Transverse colon (tissue), 4 donors: ENCODE data around the gene C1orf21. TPM values are rescaled to one million over a fixed set of nuclear protein-coding genes. Genes with fewer than 3 reads are reported as not detected.

Experiments used
- DNase-seq: peaks from one replicate; pipeline ENCODE4 v3.0.0-alpha.2; 2019
- H3K27ac ChIP-seq, 4 donors: fragments of 200-600 bp; sonication (generic); 2 replicates each; pipeline ENCODE4 v1.5.1; 2016 to 2018; ENCODE audit warnings: inconsistent platforms in 4 of 4
- H3K27me3 ChIP-seq: fragments of 200-600 bp; sonication (generic); 2 replicates; pipeline ENCODE4 v1.5.1; 2017; ENCODE audit warnings: inconsistent platforms
- H3K36me3 ChIP-seq, 4 donors: fragments of 200-600 bp; sonication (generic); 2 replicates each; pipeline ENCODE4 v1.5.1; 2017 to 2019; ENCODE audit warnings: inconsistent platforms in 4 of 4
- H3K4me1 ChIP-seq, 4 donors: fragments of 200-600 bp; sonication (generic); 2 replicates each; pipeline ENCODE4 v1.5.1; 2017 to 2020; ENCODE audit warnings: inconsistent platforms in 4 of 4
- H3K4me3 ChIP-seq, 4 donors: fragments of 200-600 bp; sonication (generic); 1 replicate in 1 of 4; 2 replicates in 3 of 4; pipeline versions ENCODE4 v1.5.1 to v1.6.1; 2017 to 2019; ENCODE audit warnings: inconsistent platforms in 4 of 4
- H3K9me3 ChIP-seq, 2 donors: fragments of 200-600 bp; sonication (generic); 2 replicates each; pipeline ENCODE4 v1.5.1; 2017 to 2019; ENCODE audit warnings: inconsistent platforms in 2 of 2
- EP300 ChIP-seq: sonication (generic); formaldehyde crosslinking; IDR thresholded peaks from one replicate; pipeline ENCODE4 v1.6.1; 2017; ENCODE audit warnings: antibody characterized with exemption, low read depth
- POLR2A ChIP-seq: fragments of 450-650 bp; IDR thresholded peaks from one replicate; pipeline ENCODE4 v1.6.1; 2016; ENCODE audit warnings: antibody characterized with exemption, mild to moderate bottlenecking, moderate library complexity
- POLR2AphosphoS5 ChIP-seq, 3 donors: sonication (generic); formaldehyde crosslinking; IDR thresholded peaks; one replicate each; pipeline ENCODE4 v1.6.1; 2016; ENCODE audit warnings: antibody characterized with exemption in 3 of 3
- WGBS, 2 donors: methylation state at CpG; one replicate each; pipeline ENCODE4 v1.1.5; 2018; ENCODE audit warnings: low coverage in 1 of 2; 5-methylcytosine and 5-hydroxymethylcytosine counted together
- in situ Hi-C, 4 donors: fragments of 200-750 bp; cut with MboI; loops; one replicate each; pipeline versions ENCODE4 v1.15.0 to v1.15.1; 2017; ENCODE audit warnings: low sequenced_read_pairs in 3 of 4, low pct_ligation_motif_present in 1 of 4, low pct_unique_long_range_greater_than_20kb in 1 of 4
- intact Hi-C: fragments of 100-400 bp; cut with DNase I; formaldehyde crosslinking; loops from one replicate; pipeline ENCODE4 v1.15.1; 2023; ENCODE audit warnings: low total_unique reads
- total RNA-seq, 4 donors: library from RNA; depleted of rRNA; stranded (reverse); fragments of >200 nt; gene quantifications; one replicate each; pipeline ENCODE4 v1.1.0, GENCODE V29; 2016
- TF ChIP-seq, protein P1 (sequence below), 5 experiments: fragments of 200-600 bp in 3 of 5; fragments of 450-650 bp in 2 of 5; sonication (generic) in 3 of 5; IDR thresholded peaks; 1 replicate in 2 of 5; 2 replicates in 3 of 5; pipeline ENCODE4 v1.5.1; 2016 to 2017; ENCODE audit warnings: antibody characterized with exemption in 5 of 5, inconsistent platforms in 3 of 5, mild to moderate bottlenecking in 2 of 5, moderate library complexity in 1 of 5

C1orf21 gene
- total RNA-seq, 4 donors from 2014 or later: 38.4 to 70.0 (median 62.4) TPM

DNA sequence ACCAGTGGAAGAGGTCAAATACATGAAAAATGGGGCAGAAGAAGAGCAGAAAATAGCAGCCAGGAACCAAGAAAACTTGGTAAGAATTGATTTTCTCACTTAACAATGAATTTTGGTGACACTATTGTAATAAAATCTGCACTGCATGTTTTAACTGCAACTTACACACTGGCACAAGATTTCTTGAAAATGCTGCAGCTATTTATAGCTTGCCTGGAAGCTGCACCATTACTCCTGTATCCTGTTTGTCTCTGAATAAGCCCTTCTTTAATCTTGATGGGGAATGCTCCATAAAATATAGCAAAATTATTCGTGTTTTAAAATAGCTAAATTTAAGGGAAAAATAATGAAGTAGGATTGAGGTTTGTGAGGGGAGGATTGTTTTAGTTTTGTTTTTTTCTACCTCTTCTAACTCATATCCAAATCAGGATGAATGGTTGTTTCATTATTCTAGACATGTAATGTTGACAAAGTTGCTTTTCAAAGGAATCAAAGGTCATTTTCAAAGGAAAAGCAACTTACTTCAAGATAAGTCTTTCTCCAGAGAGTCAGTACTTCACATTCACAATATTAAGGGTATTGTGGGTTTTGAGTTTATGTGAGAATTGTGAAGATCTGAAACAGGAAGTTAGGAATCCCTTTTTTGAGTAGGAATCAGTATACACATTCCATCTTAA is 120.9 kb downstream of the C1orf21 start:
- WGBS, 2 donors: 5 to 11% methylated on average over 1 of the region's 1 CpG
- DNase-seq: no peak
- Histone ChIP-seq H3K27me3 (no peaks in the 10 kb centered on the region), H3K4me1 (peaks cover 7 to 42% (median 31%) of the 10 kb centered on the region in 4 donors), H3K4me3 (no peak overlapping the region), H3K9me3 (no peaks in the 10 kb centered on the region), H3K27ac (peak overlapping the region; percentile 12 to 56 (median 42)), H3K36me3 (no peaks in the 10 kb centered on the region)
- intact Hi-C loops (no loop called here), in situ Hi-C loops (no loop called here)
- TF ChIP-seq POLR2AphosphoS5 (IDR thresholded peaks at IDR 0.05) (peak in 1 of 3 donors; percentile 37), EP300 (no peak)

DNA sequence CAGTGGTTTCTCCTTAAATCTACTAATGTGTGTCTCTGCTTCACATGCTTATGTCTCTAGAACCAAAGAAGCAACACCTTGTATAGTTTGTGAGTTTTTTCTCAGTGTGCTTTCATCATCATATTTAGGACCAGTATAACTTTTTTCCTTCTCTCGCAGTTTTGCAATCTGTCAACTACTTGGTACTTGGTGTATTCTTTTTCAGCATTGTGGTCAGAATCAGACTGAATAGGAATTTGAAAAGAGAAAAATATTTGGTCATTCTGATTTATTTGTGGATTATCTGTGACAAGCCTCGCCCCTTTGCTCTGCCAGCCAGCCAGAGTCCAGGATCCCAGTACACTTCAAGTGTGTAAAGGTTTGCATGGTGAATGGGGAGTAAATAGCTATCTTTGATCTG is 122.3 kb downstream of the C1orf21 start:
- Histone ChIP-seq H3K9me3 (no peaks in the 10 kb centered on the region), H3K27ac (no peak overlapping the region), H3K4me1 (peaks cover 18 to 44% (median 31%) of the 10 kb centered on the region in 4 donors), H3K36me3 (no peaks in the 10 kb centered on the region), H3K27me3 (no peaks in the 10 kb centered on the region), H3K4me3 (no peak overlapping the region)
- in situ Hi-C loops (no loop called here), intact Hi-C loops (no loop called here)
- no peak for TF ChIP-seq EP300
- no peak for TF ChIP-seq POLR2AphosphoS5 (IDR thresholded peaks at IDR 0.05)
- TF ChIP-seq, protein P1, sequence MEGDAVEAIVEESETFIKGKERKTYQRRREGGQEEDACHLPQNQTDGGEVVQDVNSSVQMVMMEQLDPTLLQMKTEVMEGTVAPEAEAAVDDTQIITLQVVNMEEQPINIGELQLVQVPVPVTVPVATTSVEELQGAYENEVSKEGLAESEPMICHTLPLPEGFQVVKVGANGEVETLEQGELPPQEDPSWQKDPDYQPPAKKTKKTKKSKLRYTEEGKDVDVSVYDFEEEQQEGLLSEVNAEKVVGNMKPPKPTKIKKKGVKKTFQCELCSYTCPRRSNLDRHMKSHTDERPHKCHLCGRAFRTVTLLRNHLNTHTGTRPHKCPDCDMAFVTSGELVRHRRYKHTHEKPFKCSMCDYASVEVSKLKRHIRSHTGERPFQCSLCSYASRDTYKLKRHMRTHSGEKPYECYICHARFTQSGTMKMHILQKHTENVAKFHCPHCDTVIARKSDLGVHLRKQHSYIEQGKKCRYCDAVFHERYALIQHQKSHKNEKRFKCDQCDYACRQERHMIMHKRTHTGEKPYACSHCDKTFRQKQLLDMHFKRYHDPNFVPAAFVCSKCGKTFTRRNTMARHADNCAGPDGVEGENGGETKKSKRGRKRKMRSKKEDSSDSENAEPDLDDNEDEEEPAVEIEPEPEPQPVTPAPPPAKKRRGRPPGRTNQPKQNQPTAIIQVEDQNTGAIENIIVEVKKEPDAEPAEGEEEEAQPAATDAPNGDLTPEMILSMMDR (IDR thresholded peaks at IDR 0.05): no peak
- 75 to 100% methylated on average over 2 of the region's 2 CpGs for WGBS, 2 donors
- no peak for DNase-seq

DNA sequence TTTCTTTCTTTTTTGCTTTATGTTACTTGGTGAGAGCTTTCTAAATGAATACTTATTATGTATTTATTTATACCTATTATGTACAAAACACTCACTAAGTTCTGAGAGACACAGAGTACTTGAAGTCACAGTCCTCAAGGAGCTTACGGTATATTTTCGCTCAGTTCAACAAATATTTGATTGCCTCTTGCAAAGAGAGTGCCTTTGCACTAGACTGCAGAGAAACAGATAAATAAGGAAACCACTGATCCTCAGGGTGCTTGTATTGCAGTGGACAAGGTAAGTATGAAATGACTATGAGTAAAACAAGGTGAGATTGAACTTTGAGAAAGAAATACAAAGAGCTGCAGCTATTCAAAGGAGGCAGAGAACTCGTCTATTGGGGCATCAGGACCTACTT is 123.3 kb downstream of the C1orf21 start:
- intact Hi-C loops: no loop called here
- Histone ChIP-seq H3K27ac (no peak overlapping the region), H3K27me3 (no peaks in the 10 kb centered on the region), H3K9me3 (no peaks in the 10 kb centered on the region), H3K4me3 (no peak overlapping the region), H3K4me1 (peaks cover 22 to 46% (median 33%) of the 10 kb centered on the region in 4 donors), H3K36me3 (no peaks in the 10 kb centered on the region)
- in situ Hi-C loops: no loop called here
- no peak for DNase-seq
- 83 to 96% methylated on average over 3 of the region's 3 CpGs for WGBS, 2 donors
- TF ChIP-seq POLR2AphosphoS5 (IDR thresholded peaks at IDR 0.05) (no peak), POLR2A (no peak), EP300 (no peak)
- TF ChIP-seq, protein P1 (IDR thresholded peaks at IDR 0.05): no peak

DNA sequence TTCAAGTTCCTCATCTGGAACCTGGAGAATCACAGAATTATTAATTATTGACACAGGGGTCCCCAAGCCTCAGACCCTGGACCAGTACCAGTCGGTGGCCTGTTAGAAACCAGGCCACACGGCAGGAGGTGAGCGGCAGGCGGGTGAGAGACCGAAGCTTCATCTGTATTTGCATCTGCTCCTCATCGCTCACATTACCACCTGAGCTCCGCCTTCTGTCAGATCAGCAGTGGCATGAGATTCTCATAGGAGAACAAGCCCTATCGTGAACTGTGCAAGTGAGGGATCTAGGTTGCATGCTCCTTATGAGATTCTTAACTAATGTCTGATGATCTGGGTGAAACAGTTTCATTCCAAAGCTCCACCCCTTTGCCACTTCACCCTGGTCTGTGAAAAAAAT is 125.9 kb downstream of the C1orf21 start:
- in situ Hi-C loops (no loop called here), intact Hi-C loops (no loop called here)
- no peak for DNase-seq
- TF ChIP-seq POLR2A: no peak
- TF ChIP-seq, protein P1 (IDR thresholded peaks at IDR 0.05): no peak
- no peak for TF ChIP-seq EP300
- TF ChIP-seq POLR2AphosphoS5 (IDR thresholded peaks at IDR 0.05): no peak
- 96% methylated on average over 8 of the region's 8 CpGs; no CpG with 5 or more reads in 1 of the 2 donors for WGBS, 2 donors
- Histone ChIP-seq H3K4me1 (peaks cover 15 to 36% (median 25%) of the 10 kb centered on the region in 4 donors), H3K4me3 (no peak overlapping the region), H3K9me3 (no peaks in the 10 kb centered on the region), H3K36me3 (no peaks in the 10 kb centered on the region), H3K27me3 (no peaks in the 10 kb centered on the region), H3K27ac (peak overlapping the region in 1 of 4 donors; percentile 37)
